ENCODE measurements around the gene PTPRT.

- TF ChIP-seq, protein P1, sequence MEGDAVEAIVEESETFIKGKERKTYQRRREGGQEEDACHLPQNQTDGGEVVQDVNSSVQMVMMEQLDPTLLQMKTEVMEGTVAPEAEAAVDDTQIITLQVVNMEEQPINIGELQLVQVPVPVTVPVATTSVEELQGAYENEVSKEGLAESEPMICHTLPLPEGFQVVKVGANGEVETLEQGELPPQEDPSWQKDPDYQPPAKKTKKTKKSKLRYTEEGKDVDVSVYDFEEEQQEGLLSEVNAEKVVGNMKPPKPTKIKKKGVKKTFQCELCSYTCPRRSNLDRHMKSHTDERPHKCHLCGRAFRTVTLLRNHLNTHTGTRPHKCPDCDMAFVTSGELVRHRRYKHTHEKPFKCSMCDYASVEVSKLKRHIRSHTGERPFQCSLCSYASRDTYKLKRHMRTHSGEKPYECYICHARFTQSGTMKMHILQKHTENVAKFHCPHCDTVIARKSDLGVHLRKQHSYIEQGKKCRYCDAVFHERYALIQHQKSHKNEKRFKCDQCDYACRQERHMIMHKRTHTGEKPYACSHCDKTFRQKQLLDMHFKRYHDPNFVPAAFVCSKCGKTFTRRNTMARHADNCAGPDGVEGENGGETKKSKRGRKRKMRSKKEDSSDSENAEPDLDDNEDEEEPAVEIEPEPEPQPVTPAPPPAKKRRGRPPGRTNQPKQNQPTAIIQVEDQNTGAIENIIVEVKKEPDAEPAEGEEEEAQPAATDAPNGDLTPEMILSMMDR (IDR thresholded peaks at IDR 0.05 in 2 of 3, conservative IDR thresholded peaks at IDR 0.05 in 1 of 3; ENCODE audit: control insufficient read depth in 2 of 3, extremely low read depth in 1 of 3, insufficient read depth in 1 of 3, low read depth in 3 of 3, low read length in 3 of 3): no peak
- no peak for TF ChIP-seq NBN (IDR thresholded peaks at IDR 0.05)
These were observed 848.1 kb downstream of the PTPRT start for GRCh38 chr20:42341654-42342053.
